Hepatocyte (in vitro differentiated cells): ENCODE measurements around the gene KCNQ1. TPM values are rescaled to one million over a fixed set of nuclear protein-coding genes. Genes with fewer than 3 reads are reported as not detected.
A peak's percentile ranks its signal among the peaks of the same experiment; 100 is the strongest.

Experiments used
- DNase-seq: peaks from one replicate; pipeline ENCODE4 v3.0.0-alpha.2; 2016; ENCODE audit warnings: low spot score
- H2AFZ ChIP-seq: fragments of 200-600 bp; sonication (generic); 2 replicates; pipeline ENCODE4 v1.6.0; 2016; ENCODE audit warnings: antibody characterized with exemption, mild to moderate bottlenecking
- H3K27ac ChIP-seq: fragments of 200-600 bp; sonication (generic); 2 replicates; pipeline ENCODE4 v1.5.1; 2016; ENCODE audit warnings: mild to moderate bottlenecking
- H3K27me3 ChIP-seq: fragments of 200-600 bp; sonication (generic); 2 replicates; pipeline ENCODE4 v1.6.1; 2016
- H3K36me3 ChIP-seq: fragments of 200-600 bp; sonication (generic); replicated peaks from 2 replicates; pipeline ENCODE4 v1.5.1; 2016; ENCODE audit warnings: low read depth; ENCODE audit not compliant: insufficient read depth
- H3K4me1 ChIP-seq: fragments of 200-600 bp; sonication (generic); 2 replicates; pipeline ENCODE4 v1.5.1; 2016; ENCODE audit warnings: mild to moderate bottlenecking, moderate library complexity; ENCODE audit not compliant: insufficient read depth
- H3K4me2 ChIP-seq: fragments of 200-600 bp; sonication (generic); 2 replicates; pipeline ENCODE4 v1.6.0; 2016
- H3K4me3 ChIP-seq: fragments of 200-600 bp; sonication (generic); 2 replicates; pipeline ENCODE4 v1.5.1; 2016; ENCODE audit warnings: mild to moderate bottlenecking
- H3K79me2 ChIP-seq: fragments of 200-600 bp; sonication (generic); 2 replicates; pipeline ENCODE4 v1.6.0; 2017; ENCODE audit warnings: mild to moderate bottlenecking
- H3K9me2 ChIP-seq: fragments of 200-600 bp; sonication (generic); replicated peaks from 2 replicates; pipeline ENCODE4 v1.6.0; 2017; ENCODE audit warnings: mild to moderate bottlenecking; ENCODE audit not compliant: insufficient read depth
- H3K9me3 ChIP-seq: fragments of 200-600 bp; sonication (generic); 2 replicates; pipeline ENCODE4 v1.5.1; 2016; ENCODE audit warnings: low read depth, mild to moderate bottlenecking
- H4K20me1 ChIP-seq: fragments of 200-600 bp; sonication (generic); 2 replicates; pipeline ENCODE4 v1.6.0; 2016; ENCODE audit warnings: mild to moderate bottlenecking; ENCODE audit not compliant: insufficient read depth, poor library complexity, severe bottlenecking
- CTCF ChIP-seq: fragments of 200-600 bp; sonication (generic); IDR thresholded peaks from 2 replicates; pipeline ENCODE4 v1.5.1; 2016; ENCODE audit warnings: antibody characterized with exemption, mild to moderate bottlenecking; ENCODE audit not compliant: poor library complexity
- EZH2 ChIP-seq: fragments of 200-600 bp; sonication (generic); IDR thresholded peaks from 2 replicates; pipeline ENCODE4 v1.6.1; 2016; ENCODE audit warnings: antibody characterized with exemption, mild to moderate bottlenecking, borderline replicate concordance
- EZH2phosphoT487 ChIP-seq: fragments of 200-600 bp; sonication (generic); IDR thresholded peaks from one replicate; pipeline ENCODE4 v1.6.1; 2018; ENCODE audit warnings: antibody characterized with exemption, mild to moderate bottlenecking, low read depth, moderate library complexity; ENCODE audit not compliant: unreplicated experiment, severe bottlenecking
- WGBS: methylation state at CpG from one replicate; pipeline ENCODE4 v1.1.6; 2016; ENCODE audit warnings: low lambda C conversion rate; ENCODE audit errors: missing lambda C conversion rate; 5-methylcytosine and 5-hydroxymethylcytosine counted together
- polyA plus RNA-seq: library from polyadenylated mRNA; unstranded; fragments of >200 nt; fragmentation: Nextera tagmentation; extraction: Ambion mirVana; gene quantifications from 2 replicates; pipeline ENCODE4 v1.2.1, GENCODE V29; 2016
- total RNA-seq: library from RNA; depleted of rRNA; stranded (reverse); fragments of >200 nt; gene quantifications from 2 replicates; pipeline ENCODE4 v1.2.3, GENCODE V29; 2014

KCNQ1 gene
- total and polyA plus RNA-seq, 2 experiments from 2014 or later = 1.8 to 6.4 TPM

GRCh38 chr11:2699185-2699530 is 254.3 kb downstream of the KCNQ1 start:
- TF ChIP-seq EZH2phosphoT487 = no peak
- TF ChIP-seq EZH2 = no peak
- no peak for TF ChIP-seq CTCF
- peaks cover 53% of the 10 kb centered on the region for H4K20me1 ChIP-seq
- peaks cover 55% of the 10 kb centered on the region for H3K79me2 ChIP-seq
- no peaks in the 10 kb centered on the region for H3K36me3 ChIP-seq
- no peaks in the 10 kb centered on the region for H3K9me3 ChIP-seq
- DNase-seq = no peak
- H2AFZ ChIP-seq = no peak overlapping the region
- H3K4me2 ChIP-seq = peak overlapping the region; percentile 74
- H3K27ac ChIP-seq = peak overlapping the region; percentile 79
- H3K4me1 ChIP-seq = peaks cover 40% of the 10 kb centered on the region
- no peaks in the 10 kb centered on the region for H3K9me2 ChIP-seq
- no peaks in the 10 kb centered on the region for H3K27me3 ChIP-seq
- peak overlapping the region; percentile 69 for H3K4me3 ChIP-seq
- 33% methylated on average over 29 of the region's 31 CpGs for WGBS

GRCh38 chr11:2699531-2700414 is 255.0 kb downstream of the KCNQ1 start, which contains the start of gene KCNQ1OT1:
KCNQ1OT1 (minus strand) TSS chr11:2699994.
- peak within 1 kb of the TSS; percentile 69 for H3K4me3 ChIP-seq
- DNase-seq = peak; percentile 93
- H4K20me1 ChIP-seq = peaks cover 47% of the 10 kb centered on the region
- H3K9me2 ChIP-seq = no peaks in the 10 kb centered on the region
- H3K9me3 ChIP-seq = no peaks in the 10 kb centered on the region
- no peak within 1 kb of the TSS for H2AFZ ChIP-seq
- peaks cover 49% of the 10 kb centered on the region for H3K79me2 ChIP-seq
- H3K4me1 ChIP-seq = peaks cover 39% of the 10 kb centered on the region
- 58% methylated on average over 44 of the region's 98 CpGs for WGBS
- no peaks in the 10 kb centered on the region for H3K27me3 ChIP-seq
- H3K36me3 ChIP-seq = no peaks in the 10 kb centered on the region
- peak within 1 kb of the TSS; percentile 97 for H3K27ac ChIP-seq
- no peak for TF ChIP-seq CTCF
- no peak for TF ChIP-seq EZH2phosphoT487
- no peak for TF ChIP-seq EZH2
- peak within 1 kb of the TSS; percentile 93 for H3K4me2 ChIP-seq

- no peak overlapping the region for H3K4me3 ChIP-seq
- H3K36me3 ChIP-seq = no peaks in the 10 kb centered on the region
- peaks cover 31% of the 10 kb centered on the region for H3K4me1 ChIP-seq
- DNase-seq = peak; percentile 72
- H3K27ac ChIP-seq = peak overlapping the region; percentile 97
- H4K20me1 ChIP-seq = peaks cover 39% of the 10 kb centered on the region
- no peaks in the 10 kb centered on the region for H3K27me3 ChIP-seq
- H3K4me2 ChIP-seq = peak overlapping the region; percentile 93
- no peaks in the 10 kb centered on the region for H3K9me2 ChIP-seq
- no peaks in the 10 kb centered on the region for H3K9me3 ChIP-seq
- 57% methylated on average over 37 of the region's 52 CpGs for WGBS
- no peak overlapping the region for H2AFZ ChIP-seq
- no peak for TF ChIP-seq EZH2phosphoT487
- TF ChIP-seq CTCF = no peak
- no peak for TF ChIP-seq EZH2
- peaks cover 41% of the 10 kb centered on the region for H3K79me2 ChIP-seq
Observed at GRCh38 chr11:2700415-2701211, 255.8 kb downstream of the KCNQ1 start.
